Kidney (tissue), 14 donors: Measurements from ENCODE around the gene DOCK6. TPM values are rescaled to one million over a fixed set of nuclear protein-coding genes. Genes with fewer than 3 reads are reported as not detected.
A peak's percentile ranks its signal among the peaks of the same experiment; 100 is the strongest.

Source experiments
- DNase-seq, 5 donors: peaks; one replicate each; pipeline ENCODE4 v3.0.0-alpha.2; 2013 to 2020
- FAIRE-seq: peaks from 2 replicates; lab custom pipeline; 2012; peaks lifted over from hg19 to GRCh38; lab: Jason Lieb, UNC
- H3K27ac ChIP-seq, 2 donors: one replicate each; pipeline ENCODE4 v1.7.0; 2013; ENCODE audit warnings: low read depth in 2 of 2, low read length in 2 of 2, inconsistent platforms in 1 of 2
- H3K27me3 ChIP-seq: one replicate; pipeline ENCODE4 v1.7.1; 2013; ENCODE audit warnings: low read length, inconsistent platforms; ENCODE audit not compliant: control insufficient read depth, insufficient read depth
- H3K36me3 ChIP-seq, 3 donors: one replicate each; pipeline versions ENCODE4 v1.7.0 to v1.7.1; 2013; ENCODE audit warnings: low read length in 3 of 3, control low read depth in 1 of 3, inconsistent platforms in 1 of 3; ENCODE audit not compliant: insufficient read depth in 3 of 3, control insufficient read depth in 2 of 3
- H3K4me1 ChIP-seq, 3 donors: one replicate each; pipeline versions ENCODE4 v1.7.0 to v1.7.1; 2013; ENCODE audit warnings: low read length in 3 of 3, inconsistent platforms in 1 of 3, low read depth in 1 of 3; ENCODE audit not compliant: control insufficient read depth in 2 of 3, insufficient read depth in 2 of 3
- H3K4me3 ChIP-seq, 3 donors: one replicate each; pipeline versions ENCODE4 v1.7.0 to v1.8.1; 2013; ENCODE audit warnings: low read length in 3 of 3, control low read depth in 1 of 3, inconsistent platforms in 1 of 3
- H3K9ac ChIP-seq, 3 donors: one replicate each; pipeline versions ENCODE4 v1.7.0 to v1.7.1; 2013; ENCODE audit warnings: low read length in 3 of 3, control low read depth in 1 of 3, inconsistent platforms in 1 of 3
- H3K9me3 ChIP-seq, 3 donors: one replicate each; pipeline versions ENCODE4 v1.7.0 to v1.7.1; 2013; ENCODE audit warnings: low read length in 3 of 3, control low read depth in 1 of 3, inconsistent platforms in 1 of 3; ENCODE audit not compliant: control insufficient read depth in 2 of 3, insufficient read depth in 1 of 3
- intact Hi-C: fragments of 100-400 bp; cut with DNase I; formaldehyde crosslinking; loops from one replicate; pipeline ENCODE4 v1.11.1; 2022
- polyA plus RNA-seq: library from polyadenylated mRNA; stranded (reverse); fragments of 350-450 nt; fragmentation: Illumina TruSeq; extraction: RNeasy Lipid Tissue Mini Kit (QIAGEN cat#74804); gene quantifications from one replicate; pipeline ENCODE4 v1.2.3, GENCODE V29; 2014; ENCODE audit warnings: low read depth, low replicate concordance; ENCODE audit not compliant: insufficient read depth
- total RNA-seq: library from RNA; stranded (reverse); fragmentation: NEBNext Ultra II Directional; extraction: Animal tissue kit (Norgen Biotek cat#: 25700); gene quantifications from one replicate; pipeline ENCODE4 v1.2.1, GENCODE V29; 2021
- TF ChIP-seq, protein P1 (sequence below): IDR thresholded peaks from 3 replicates; pipeline ENCODE4 v1.5.1; 2012; ENCODE audit warnings: mild to moderate bottlenecking, moderate library complexity, borderline replicate concordance; ENCODE audit not compliant: insufficient read depth; ENCODE audit errors: extremely low read depth
- donor health status: control.
- donor health status: control.
- donor health status: control.
- donor health status: control.
- donor health status: control.
- donor health status: DM: yes; HTN: yes; CAD: no.
- donor health status: Normal renal cell carcinoma (clear cell type).

DOCK6 gene
- total and polyA plus RNA-seq, 2 donors from 2014 or later, result 45.8 to 112 TPM

DNA sequence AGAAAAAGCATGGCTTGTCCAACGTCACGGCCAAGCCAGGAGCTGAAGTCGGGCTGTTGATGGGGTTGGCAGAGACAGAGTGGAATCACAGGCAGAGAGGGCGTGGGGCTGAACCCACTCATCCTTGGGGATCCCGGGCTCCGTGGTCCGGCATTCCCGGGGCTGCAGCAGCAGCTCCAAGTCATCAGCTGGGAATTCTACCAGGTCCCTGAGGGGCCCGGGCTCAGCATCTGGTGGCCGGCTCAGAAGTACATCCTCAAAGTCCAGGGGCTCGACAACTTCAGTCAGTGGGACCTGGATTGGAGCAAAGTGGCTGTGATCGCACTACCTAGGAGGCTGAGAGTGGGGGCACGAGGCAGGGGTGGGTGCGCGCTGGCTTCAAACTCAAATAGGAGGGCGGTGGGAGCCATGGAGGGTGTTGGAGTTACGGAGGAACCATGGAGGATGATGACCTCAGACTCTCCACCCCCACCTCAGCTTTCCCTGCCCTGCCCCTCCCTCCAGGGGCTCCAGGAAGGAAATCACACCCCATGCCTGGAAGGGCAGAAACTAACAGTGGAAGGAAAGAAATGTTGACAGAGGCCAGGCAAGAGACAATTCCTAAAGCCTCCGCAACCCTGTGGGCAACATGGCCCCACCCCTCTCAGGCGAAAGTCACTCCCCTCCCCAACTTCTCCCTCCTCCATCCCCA is 9.5 kb downstream of the DOCK6 start:
- no peak overlapping the region for H3K9ac ChIP-seq
- no peaks in the 10 kb centered on the region for H3K9me3 ChIP-seq
- peaks cover 0 to 22% (median 6%) of the 10 kb centered on the region in 3 donors for H3K36me3 ChIP-seq
- intact Hi-C loops, result no loop called here
- peak overlapping the region; percentile 65 to 74 for H3K27ac ChIP-seq
- TF ChIP-seq, protein P1, sequence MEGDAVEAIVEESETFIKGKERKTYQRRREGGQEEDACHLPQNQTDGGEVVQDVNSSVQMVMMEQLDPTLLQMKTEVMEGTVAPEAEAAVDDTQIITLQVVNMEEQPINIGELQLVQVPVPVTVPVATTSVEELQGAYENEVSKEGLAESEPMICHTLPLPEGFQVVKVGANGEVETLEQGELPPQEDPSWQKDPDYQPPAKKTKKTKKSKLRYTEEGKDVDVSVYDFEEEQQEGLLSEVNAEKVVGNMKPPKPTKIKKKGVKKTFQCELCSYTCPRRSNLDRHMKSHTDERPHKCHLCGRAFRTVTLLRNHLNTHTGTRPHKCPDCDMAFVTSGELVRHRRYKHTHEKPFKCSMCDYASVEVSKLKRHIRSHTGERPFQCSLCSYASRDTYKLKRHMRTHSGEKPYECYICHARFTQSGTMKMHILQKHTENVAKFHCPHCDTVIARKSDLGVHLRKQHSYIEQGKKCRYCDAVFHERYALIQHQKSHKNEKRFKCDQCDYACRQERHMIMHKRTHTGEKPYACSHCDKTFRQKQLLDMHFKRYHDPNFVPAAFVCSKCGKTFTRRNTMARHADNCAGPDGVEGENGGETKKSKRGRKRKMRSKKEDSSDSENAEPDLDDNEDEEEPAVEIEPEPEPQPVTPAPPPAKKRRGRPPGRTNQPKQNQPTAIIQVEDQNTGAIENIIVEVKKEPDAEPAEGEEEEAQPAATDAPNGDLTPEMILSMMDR, result no peak
- no peak overlapping the region for H3K4me3 ChIP-seq
- FAIRE-seq (no peak), DNase-seq (no peak)
- peaks cover 0 to 9% (median 0%) of the 10 kb centered on the region in 3 donors for H3K4me1 ChIP-seq
- H3K27me3 ChIP-seq, result no peaks in the 10 kb centered on the region

GRCh38 chr19:11251650-11252314 is 10.5 kb downstream of the DOCK6 start:
- Histone ChIP-seq H3K27me3 (no peaks in the 10 kb centered on the region), H3K36me3 (peaks cover 0 to 22% (median 6%) of the 10 kb centered on the region in 3 donors), H3K4me3 (no peak overlapping the region), H3K27ac (peak overlapping the region in 1 of 2 donors; percentile 69), H3K9ac (no peak overlapping the region), H3K9me3 (no peaks in the 10 kb centered on the region), H3K4me1 (peaks cover 0 to 9% (median 0%) of the 10 kb centered on the region in 3 donors)
- intact Hi-C loops, result no loop called here
- DNase-seq (peak in 1 of 5 donors; percentile 45), FAIRE-seq (no peak)
- TF ChIP-seq, protein P1, result no peak

GRCh38 chr19:11251217-11251616 is 11.1 kb downstream of the DOCK6 start:
- Histone ChIP-seq H3K4me3 (no peak overlapping the region), H3K4me1 (peaks cover 0 to 10% (median 0%) of the 10 kb centered on the region in 3 donors), H3K9ac (no peak overlapping the region), H3K36me3 (peaks cover 0 to 26% (median 9%) of the 10 kb centered on the region in 3 donors), H3K27ac (peak overlapping the region in 1 of 2 donors; percentile 37), H3K27me3 (no peaks in the 10 kb centered on the region), H3K9me3 (no peaks in the 10 kb centered on the region)
- DNase-seq (no peak), FAIRE-seq (no peak)
- intact Hi-C loops, result no loop called here
- TF ChIP-seq, protein P1, result no peak
